Measurements from ENCODE around the gene UBE2I. TPM values are rescaled to one million over a fixed set of nuclear protein-coding genes. Genes with fewer than 3 reads are reported as not detected.

The UBE2I gene
- 100 to 1,000 TPM; 165 to 201 TPM for total RNA-seq

GRCh38 chr16:1308977-1309885 is at the start of gene UBE2I:
UBE2I (plus strand) TSS chr16:1309636; CDS start chr16:1314031, 4,395 bp downstream.

GRCh38 chr16:1333149-1333812 is 23.8 kb downstream of the UBE2I start, which contains the start of gene BAIAP3:
BAIAP3 (plus strand) TSS chr16:1333645; CDS start chr16:1338550, 4,905 bp downstream.

GRCh38 chr16:1351582-1352362 is 42.3 kb downstream of the UBE2I start, which contains the start of the genes GNPTG and TSR3:
GNPTG (plus strand) TSS chr16:1351931; CDS start chr16:1351966, 35 bp downstream.
TSR3 (minus strand) TSS chr16:1351878; CDS start chr16:1351804, 74 bp downstream.

Other genes with a start within 250 kb of the UBE2I start
- not detected for gene SSTR5, start 236.9 kb upstream of the UBE2I start, total RNA-seq
- gene C1QTNF8, start 213.4 kb upstream of the UBE2I start, total RNA-seq: not detected
- gene CACNA1H, start 156.5 kb upstream of the UBE2I start, total RNA-seq: 1 to 10 TPM; 1.9 TPM
- not detected for gene TPSG1, start 84.4 kb upstream of the UBE2I start, total RNA-seq
- not detected for gene TPSB2, start 79.5 kb upstream of the UBE2I start, total RNA-seq
- gene TPSAB1, start 68.9 kb upstream of the UBE2I start, total RNA-seq: not detected
- gene TPSD1, start 53.6 kb upstream of the UBE2I start, total RNA-seq: not detected
- 1 to 10 TPM; 1.4 to 1.7 TPM for gene BAIAP3, start 24.0 kb downstream of the UBE2I start, total RNA-seq
- 10 to 100 TPM; 34.5 to 38.1 TPM for gene TSR3, start 42.2 kb downstream of the UBE2I start, total RNA-seq
- 10 to 100 TPM; 37.3 to 40.1 TPM for gene GNPTG, start 42.3 kb downstream of the UBE2I start, total RNA-seq
- 10 to 100 TPM; 46.5 to 51.1 TPM for gene UNKL, start 105.1 kb downstream of the UBE2I start, total RNA-seq
- gene UQCC4, start 111.1 kb downstream of the UBE2I start, total RNA-seq: 10 to 100 TPM; 11.5 to 14.0 TPM
- under 1 TPM in 1 of 2 experiments, not detected in 1; 0.73 TPM for gene PERCC1, start 121.4 kb downstream of the UBE2I start, total RNA-seq
- 1 to 10 TPM; 2.7 to 3.7 TPM for gene CCDC154, start 134.9 kb downstream of the UBE2I start, total RNA-seq
- gene CLCN7, start 165.4 kb downstream of the UBE2I start, total RNA-seq: 10 to 100 TPM; 61.3 to 66.5 TPM
- gene PTX4, start 179.3 kb downstream of the UBE2I start, total RNA-seq: not detected
- gene TELO2, start 183.7 kb downstream of the UBE2I start, total RNA-seq: 10 to 100 TPM; 55.8 to 58.1 TPM
- 10 to 100 TPM; 64.2 to 65.7 TPM for gene TMEM204, start 224.0 kb downstream of the UBE2I start, total RNA-seq